SKM-1 treated with dmso at 0.1 percent for 144 hours (cell line): ENCODE data around the gene GNG14.
A peak's percentile ranks its signal among the peaks of the same experiment; 100 is the strongest.
"Not testable (repeated sequence)": the region's sequence is repeated elsewhere in the genome, so short reads cannot be mapped to it uniquely, and the experiment has no call there.

Experiments used
- DNase-seq: peaks from one replicate; lab custom pipeline; 2025; ENCODE audit not compliant: unreplicated experiment; lab: John Stamatoyannopoulos, UW

GNG14 gene

GRCh38 chr19:12695997-12696365, 8.2 kb downstream of the GNG14 start:
- DNase-seq = no peak

DNA sequence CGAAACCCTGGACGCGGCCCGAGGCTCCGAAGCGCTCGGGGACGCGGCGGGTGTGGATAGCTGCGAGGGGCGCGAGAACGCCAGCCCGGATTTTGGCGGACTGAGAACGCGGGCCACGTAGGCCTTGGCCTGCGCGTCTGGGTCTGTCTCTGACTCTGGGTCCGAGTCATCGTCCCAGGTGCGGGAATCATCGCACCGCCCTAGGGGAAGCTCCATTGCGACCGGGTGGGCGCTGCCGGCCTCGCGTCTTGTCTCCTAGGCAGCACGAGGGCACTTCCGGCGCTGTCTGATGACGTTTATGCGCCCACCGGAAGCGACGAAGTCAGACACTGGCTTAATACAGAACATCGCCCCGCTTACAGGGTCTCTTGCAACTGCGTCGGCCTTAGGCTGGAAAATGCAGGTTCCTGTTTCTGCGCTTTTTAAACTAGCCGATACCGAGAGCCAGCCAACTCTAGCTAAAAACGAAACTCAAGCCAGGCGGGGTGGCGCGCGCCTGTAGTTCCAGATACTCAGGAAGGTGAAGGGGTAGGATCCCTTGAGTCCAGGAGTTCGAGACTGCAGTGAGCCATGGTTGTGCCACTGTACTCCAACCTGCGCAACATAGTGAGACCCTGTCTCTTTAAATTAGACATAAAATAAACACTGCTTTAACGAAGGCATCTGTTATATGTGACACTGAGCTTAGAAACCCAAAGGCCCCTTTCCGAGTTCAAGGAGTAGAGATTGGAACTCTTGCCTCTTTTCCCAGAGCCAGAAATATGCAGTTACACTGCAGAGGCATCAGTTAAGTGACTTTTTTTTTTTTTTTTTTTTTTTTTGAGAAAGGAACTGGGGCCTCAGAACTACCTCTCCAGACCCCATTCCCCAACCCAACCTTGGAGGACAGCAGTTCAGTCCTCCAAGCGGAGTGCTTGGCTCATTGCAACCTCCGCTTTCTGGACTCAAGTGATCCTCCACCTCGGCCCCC, 8.9 kb downstream of the GNG14 start, which contains the start of gene FBXW9:
TSS of gene FBXW9 (minus strand) at position 266 of the 970 bp plus-strand sequence. CDS start at position 216, 50 bp downstream.
- DNase-seq = peak; percentile 87

GRCh38 chr19:12697425-12697824, 9.6 kb downstream of the GNG14 start:
- DNase-seq = not testable (repeated sequence)

- DNase-seq = no peak
These were observed 10.3 kb downstream of the GNG14 start for GRCh38 chr19:12698138-12698537.

DNA sequence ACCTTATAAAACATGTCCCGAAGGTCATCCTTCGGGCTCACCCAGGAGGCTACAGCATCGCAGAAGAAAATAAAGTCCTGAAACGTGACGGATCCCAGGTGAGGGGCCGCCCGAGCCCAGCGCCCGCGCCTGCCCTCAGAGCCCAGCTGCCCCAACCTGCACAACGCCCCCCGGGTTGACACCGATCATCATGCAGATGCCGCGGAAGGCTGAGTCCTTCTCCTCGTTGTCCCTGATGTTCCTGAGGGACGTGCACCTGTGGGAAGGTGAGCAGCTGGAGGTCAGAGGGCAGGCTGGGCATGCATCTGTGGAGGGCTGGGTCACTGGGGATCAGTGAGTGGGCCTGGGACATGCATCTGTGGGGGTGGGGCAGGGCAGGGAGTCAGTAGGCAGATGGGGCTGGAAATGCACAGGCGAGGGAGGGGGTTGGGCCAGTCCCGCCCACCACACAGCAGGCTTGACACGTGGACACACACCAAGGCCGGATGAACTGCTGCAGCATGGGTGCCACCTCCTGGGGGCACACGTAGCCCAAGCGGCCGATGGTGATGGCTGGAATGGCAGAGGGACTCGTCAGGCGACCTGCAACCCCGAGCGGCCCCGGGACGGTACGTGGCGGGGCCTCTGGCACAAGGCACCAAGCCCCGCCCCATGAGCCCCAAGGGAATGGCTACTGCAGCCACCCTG, 13.9 kb downstream of the GNG14 start:
- no peak for DNase-seq

GRCh38 chr19:12703046-12703445, 15.2 kb downstream of the GNG14 start:
- peak; percentile 24 for DNase-seq

DNA sequence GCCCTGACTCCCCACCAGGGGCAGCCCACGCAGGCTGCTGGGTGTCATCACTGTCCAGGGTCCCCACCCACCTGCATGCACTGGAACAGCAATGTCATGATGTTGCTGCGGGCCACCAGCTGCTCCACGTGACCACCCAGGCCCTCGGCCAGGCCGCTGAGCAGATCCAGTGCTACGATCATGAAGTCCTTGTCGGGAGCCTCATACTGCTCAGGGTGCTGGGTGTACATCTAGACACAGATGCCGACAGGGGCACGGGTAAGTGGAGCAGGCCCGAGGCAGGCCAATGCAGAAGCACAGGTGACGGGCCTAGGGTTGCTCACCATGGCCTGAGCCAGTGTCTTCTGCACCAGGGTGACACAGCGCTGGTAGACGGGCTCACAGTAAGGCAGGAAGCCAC, 17.4 kb downstream of the GNG14 start:
- no peak for DNase-seq

- DNase-seq = no peak
These were observed 18.0 kb downstream of the GNG14 start for GRCh38 chr19:12705654-12706331.

DNA sequence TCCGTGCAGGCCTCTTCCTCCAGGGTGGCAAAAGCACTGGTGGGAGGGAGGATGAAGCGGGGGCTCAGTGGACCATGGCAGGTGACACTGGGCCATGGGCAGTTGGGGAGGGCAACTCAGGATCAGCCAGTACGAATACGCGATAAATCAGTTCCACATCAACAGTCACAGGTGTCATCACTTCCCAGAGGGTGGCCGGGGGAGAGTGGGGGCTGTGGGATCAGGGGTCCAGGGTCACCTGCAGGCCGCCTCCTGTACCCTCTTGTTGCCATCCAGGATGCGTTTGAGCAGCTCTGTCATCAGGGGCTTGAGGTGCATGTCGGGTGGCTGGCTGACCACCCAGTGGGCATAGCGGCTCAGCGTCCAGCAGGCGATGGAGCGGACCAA, 18.5 kb downstream of the GNG14 start:
- DNase-seq = no peak

DNA sequence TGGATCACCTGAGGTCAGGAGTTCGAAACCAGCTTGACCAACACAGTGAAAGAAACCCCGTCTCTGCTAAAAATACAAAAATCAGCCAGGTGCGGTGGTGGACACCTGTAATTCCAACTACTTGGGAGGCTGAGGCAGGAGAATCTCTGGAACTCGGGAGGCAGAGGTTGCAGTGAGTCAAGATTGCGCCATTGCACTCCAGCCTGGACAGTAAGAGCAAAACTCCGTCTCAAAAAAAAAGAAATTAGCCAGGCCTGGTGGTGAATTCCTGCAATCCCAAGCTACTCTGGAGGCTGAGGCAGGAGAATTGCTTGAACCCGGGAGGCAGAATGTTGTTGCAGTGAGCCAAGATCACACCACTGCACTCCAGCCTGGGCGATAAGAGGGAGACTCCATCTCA, 20.8 kb downstream of the GNG14 start:
- no peak for DNase-seq

- no peak for DNase-seq
These were observed 23.4 kb downstream of the GNG14 start for GRCh38 chr19:12711187-12711586.

DNA sequence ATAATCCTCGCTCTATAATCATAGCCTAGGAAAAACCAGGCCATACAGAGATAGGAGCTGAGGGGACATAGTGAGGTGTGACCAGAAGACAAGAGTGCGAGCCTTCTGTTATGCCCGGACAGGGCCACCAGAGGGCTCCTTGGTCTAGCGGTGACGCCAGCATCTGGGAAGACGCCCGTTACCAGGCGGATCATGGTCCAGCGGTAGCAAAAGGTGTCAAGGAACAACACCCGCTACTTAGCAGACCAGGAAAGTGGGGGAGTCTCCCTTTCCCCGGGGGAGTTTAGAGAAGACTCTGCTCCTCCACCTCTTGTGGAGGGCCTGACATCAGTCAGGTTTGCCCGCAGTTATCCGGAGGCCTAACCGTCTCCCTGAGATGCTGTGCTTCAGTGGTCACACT, 24.3 kb downstream of the GNG14 start:
- not testable (repeated sequence) for DNase-seq

GRCh38 chr19:12713304-12713703, 25.5 kb downstream of the GNG14 start:
- not testable (repeated sequence) for DNase-seq

GRCh38 chr19:12715102-12715501, 27.3 kb downstream of the GNG14 start:
- no peak for DNase-seq

DNA sequence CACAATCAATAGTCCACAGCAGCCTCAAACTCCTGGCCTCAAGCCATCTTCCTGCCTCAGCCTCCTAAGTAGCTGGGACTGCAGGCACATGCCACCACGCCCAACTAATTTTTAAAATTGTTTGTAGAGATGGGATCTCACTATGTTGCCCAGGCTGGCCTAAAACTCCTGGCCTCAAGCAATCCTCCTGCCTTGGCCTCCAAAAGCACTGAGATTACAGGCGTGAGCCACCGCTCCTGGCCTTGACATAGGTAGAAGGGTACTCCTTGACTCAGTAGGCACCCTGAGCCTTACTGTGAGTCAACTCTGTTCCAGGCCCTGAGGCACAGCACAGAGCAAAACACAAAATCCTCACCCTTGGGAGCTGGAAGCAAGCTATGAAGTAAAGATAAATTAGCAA, 28.1 kb downstream of the GNG14 start:
- no peak for DNase-seq

DNA sequence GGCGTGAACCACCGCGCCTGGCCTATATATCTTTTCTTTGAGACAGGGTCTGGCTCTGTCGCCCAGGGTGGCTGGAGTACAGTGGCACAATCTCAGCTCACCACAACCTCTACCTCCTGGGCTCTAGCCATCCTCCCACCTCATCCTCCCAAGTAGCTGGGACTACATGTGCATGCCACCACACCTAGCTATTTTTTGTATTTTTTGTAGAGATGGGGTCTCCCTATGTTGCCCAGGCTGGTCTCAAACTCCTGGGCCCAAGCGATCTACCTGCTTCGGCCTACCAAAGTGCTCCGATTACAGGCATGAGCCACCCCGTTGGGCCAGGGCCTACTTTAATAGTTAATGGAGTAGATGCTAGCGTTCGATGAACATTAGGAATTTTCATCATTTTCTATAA, 32.5 kb downstream of the GNG14 start:
- no peak for DNase-seq

DNA sequence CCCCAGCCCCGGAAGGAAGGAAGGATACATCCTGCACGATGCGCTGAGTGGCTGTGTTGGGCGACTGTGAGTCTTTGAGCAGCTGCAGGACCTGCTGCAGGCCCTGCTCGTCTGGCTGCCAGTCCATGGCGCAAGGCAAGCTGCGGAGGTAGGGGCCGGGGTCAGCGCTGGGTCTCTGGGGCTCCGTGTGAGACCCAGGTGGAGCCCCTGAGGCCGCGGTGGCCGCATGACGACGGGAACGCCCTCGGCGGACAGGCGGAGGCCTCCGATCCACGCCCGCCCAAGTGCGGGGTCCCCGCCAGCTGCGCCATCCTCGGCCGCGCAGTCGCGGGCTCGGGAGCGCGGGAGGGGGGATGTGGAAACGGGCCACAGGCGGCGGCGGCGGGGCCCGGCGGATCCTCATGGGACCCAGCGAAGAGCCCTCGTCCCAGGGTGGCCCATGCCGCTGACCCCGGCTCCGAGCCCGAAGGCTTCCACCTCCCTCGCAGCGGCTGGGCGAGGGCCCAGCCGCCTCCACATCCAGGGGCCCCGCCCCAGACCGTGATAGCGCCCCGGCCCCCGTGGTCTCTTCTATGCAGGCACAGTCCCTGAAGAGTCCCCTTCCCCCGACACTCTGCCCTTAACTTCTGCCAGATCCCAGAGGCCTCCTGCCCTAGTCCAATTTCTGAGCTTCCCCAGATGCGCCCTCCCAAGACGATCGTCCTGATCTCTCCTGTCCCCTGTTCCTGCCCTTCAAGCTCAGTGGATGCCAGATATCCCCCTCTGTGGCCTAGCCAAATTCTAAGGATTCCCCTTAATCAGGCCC, 33.3 kb downstream of the GNG14 start:
- no peak for DNase-seq

- DNase-seq = no peak
These were observed 34.1 kb downstream of the GNG14 start for GRCh38 chr19:12721656-12722565.

- DNase-seq = peak; percentile 97
These were observed 35.0 kb downstream of the GNG14 start for GRCh38 chr19:12722566-12723380.
